ENCODE results near the gene LOXHD1.
A peak's percentile ranks its signal among the peaks of the same experiment; 100 is the strongest.

Gene LOXHD1

GRCh38 chr18:46475390-46475752, 181.6 kb downstream of the LOXHD1 start:
- DNase-seq: no peak

GRCh38 chr18:46474487-46475389, 182.3 kb downstream of the LOXHD1 start:
- no peak for DNase-seq

GRCh38 chr18:46471809-46472498, 185.1 kb downstream of the LOXHD1 start:
- DNase-seq: no peak

DNA sequence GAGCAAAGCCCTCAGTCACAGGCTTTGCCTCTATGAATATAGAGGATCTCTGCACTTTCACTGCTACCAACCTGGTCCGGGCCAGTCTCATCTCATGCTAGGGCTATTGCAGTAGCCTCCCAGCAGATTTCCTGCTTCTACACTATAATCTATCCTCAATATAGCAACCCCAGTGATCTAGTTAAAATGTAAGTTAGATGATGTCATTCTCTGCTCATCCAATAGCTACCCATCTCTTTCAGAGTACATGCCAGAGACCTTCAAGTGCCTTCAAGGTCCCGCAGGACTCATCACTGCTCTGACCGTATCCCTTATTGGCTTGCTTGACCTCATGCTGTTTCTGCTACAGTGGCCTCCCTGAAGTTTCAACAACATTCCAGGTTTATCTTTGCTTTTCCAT, 186.3 kb downstream of the LOXHD1 start:
- DNase-seq: no peak

DNA sequence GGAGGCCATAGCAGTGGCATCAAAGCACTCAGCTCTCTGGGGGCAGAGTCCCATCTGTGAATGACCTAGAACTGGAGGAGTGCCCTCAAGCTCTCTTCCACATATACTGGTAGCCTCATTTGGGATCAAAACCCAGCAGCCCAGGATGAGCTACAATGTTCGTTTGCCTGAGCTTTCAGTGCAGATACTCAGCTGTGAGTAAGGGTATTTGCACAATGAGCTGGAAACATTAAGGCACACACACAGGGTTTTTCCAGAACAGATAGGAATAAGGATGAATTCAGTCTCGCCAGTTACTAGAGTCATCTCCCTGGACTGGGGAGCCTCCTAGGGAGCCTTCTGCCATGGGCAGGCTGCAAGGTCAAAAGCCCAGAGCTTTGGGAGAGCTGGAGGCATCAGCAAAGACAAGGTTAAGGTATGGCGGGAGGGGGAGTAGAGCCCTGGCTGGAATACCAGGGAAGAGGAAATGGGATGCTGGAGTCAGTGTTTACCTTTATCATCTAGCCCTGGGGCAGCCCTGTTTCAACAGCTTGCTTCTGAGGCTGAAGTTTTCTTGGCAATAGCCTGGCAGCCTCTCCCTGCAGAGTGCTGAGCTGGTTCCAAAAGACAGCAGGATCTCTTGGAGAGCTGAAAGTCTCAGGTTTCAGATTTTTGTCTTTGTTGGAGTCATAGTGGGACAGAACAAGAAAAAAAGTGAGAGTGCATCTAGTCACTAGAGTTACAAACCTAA, 187.7 kb downstream of the LOXHD1 start:
- peak; percentile 15 for DNase-seq

- DNase-seq: no peak
Measured at GRCh38 chr18:46468426-46469180, 188.4 kb downstream of the LOXHD1 start.

DNA sequence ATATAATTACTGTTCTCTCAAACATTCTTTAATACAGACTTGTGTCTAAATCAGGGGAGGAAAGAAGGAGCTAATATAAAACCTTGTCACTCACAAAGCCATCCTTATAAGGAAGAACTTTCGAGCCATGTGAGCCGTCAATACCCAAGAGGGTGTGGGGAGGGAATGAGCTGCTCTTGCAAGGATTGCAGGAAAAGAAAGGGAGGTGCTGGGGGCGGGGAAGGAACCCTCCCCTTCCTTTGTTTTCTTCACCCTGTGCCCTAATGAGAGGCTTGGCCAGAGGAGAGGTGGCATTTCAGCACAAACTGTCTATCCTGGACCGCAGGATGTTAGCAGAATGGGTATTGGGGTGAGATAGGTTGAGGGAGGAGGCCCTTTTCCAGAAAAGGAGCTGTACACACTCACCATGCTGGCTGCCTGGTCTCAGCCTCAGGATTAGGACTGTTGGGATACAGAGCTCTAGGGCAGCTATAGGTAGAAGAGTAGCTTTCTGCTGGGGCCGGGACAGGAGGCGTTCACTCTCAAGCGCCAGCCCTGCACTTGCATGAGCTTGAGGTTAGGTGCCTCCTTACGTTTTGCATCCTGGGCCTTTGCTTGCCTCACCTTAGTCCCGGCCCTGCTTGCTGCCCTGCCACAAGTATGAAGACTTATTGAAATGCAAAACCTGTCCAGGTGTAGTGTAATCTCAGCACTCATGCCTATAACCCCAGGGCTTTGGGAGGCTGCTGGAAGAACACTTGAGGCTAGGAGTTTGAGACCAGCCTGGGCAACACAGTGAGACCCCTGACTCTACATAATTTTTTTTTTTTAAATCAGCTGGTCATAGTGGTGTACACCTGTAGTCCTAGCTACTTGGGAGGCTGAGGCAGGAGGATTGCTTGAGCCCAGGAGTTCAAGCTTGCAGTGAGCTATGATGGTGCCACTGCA, 190.5 kb downstream of the LOXHD1 start:
- peak; percentile 46 for DNase-seq

DNA sequence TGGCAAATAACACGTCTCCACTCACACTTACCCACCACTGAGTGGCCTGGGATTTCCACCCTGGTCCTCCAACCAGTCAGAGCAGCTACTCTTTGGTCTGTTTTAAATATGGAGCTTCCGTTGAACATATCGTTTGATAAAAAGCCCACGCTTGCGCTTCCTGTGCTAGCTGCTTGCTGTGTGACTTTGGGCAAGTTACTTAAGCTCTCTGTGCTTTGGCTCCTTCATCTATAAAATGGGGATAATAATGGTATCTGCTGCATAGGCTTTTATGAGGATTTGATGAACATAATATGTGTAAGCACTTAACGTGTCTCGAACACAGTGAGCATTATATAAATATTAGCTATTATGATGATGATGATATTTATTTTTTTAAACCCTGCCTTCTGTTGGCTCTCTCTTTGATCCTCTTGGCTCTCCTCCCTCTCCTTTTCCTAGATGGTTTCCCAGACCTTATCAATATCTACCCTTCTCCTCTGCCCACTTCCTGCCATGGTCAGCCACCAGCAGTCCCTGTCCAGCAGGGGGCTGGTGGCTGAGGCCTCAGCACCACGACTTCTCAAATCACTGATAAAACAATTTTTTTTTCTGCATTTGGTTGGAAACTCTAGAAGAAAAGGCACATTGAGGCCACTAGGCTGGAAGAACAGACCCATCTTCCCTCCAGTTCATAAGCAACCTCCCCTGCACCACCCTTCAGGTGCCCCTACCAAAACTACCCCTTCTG, 191.9 kb downstream of the LOXHD1 start:
- peak; percentile 5 for DNase-seq

DNA sequence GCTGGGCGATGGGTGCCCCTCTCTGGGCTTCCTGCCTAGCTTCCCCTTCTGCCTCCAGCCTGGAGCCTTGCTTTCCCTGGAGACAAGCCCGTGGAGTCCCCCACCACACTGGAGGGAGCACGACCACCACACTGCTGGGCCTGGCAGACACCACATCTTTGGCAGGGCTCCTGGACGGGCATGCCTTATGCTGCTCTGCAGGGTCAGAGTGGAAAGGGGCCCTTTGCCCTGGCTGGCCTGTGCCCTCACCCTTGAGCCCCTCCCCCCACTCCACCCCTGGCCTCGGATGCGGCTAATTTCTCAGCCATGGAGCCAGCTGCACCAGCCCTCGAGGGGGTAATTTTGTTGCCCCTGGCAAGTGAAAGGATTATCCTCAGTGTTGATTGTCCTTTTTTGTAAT, 194.5 kb downstream of the LOXHD1 start:
- no peak for DNase-seq

DNA sequence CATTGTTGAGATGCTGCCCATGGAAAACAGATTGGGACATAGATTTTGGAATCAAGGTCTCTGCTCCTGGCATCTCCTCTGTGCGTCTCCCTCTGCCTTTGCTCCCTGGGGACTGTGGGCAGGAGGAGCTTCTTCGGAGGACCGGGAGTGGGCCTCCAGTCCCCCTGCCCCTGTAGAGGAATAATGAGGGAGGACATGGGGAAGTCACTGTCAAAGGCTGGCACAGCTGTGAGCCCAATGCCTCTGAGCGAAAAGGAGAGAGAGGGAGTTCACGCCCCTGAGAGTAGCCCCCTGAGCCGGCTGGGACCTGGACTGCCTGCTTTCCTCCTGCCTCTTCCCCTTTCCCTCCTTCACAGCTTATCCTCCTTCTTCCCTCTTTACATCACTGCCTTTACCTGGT, 195.0 kb downstream of the LOXHD1 start:
- DNase-seq: no peak

GRCh38 chr18:46460754-46461153, 196.3 kb downstream of the LOXHD1 start:
- no peak for DNase-seq

DNA sequence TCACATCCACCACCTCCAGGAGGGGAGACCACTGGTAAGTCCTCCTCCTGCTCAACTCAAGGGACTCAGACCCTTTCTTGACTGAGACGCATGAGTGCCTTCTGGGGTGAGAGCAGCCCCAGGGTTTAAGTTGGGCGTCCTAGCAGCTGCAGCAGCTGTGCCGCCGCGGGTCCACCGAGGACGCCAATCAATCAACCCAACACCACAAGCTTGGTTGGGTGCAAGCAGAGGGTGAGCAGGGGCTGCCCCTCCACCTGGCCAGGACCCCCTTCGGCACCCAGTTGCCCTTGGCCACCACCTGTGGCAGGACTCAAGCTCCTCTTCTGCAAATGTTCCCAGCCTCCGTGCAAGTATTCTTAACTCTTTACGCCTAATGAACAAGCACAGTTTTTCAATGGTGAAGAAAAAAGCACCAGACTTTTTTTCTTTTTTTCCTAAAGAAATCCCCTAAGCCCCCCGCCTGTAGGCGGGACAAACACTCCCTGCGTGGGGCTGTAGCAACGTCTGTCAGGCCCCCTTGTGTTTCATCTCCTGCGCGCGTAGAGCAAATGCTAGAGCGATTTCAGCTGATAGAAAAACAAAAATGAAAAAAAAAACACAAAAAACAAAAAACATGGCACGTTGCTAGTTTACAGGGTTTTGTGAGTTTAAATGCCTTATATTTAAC, 197.1 kb downstream of the LOXHD1 start:
- no peak for DNase-seq

DNA sequence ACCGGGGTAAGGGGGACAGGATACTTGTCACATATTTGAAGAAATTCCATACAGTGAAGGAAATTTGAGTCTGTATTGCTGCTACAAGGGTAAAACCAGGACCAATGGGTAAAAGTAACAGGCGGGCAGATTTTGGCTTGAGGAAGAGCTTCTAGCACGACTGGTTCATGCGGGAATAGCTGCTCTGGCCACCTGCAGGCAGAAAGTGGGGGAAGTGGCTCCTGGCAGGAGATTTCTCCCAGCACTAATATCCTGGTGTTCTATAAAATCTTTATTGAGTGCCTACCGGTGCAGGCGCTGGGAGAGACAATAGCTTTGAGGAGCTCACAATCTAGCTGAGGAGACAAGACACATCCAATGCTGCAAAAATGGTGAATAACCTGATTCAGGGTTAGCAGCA, 198.5 kb downstream of the LOXHD1 start:
- DNase-seq: no peak

DNA sequence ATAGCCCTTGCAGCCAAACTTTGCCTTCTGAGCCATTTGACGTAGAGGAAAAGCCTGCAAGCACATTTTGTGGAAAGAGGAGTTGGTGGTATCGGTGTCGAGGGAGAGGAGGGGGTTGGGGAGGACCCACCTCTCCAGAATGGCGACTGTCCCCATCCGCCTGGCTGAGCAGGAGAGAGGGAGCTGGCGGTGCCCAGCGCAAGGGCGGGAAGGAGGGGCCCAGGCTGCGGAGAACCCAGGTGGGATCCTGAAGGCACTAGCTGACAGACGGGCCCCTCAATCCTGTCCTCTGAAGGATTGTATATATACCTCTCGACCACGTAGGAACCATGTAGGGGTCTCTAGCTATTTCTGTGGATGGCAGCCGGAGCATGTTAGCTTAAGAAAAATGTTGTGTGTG, 200.3 kb downstream of the LOXHD1 start:
- DNase-seq: no peak

- peak; percentile 29 for DNase-seq
Measured at GRCh38 chr18:46452820-46453219, 204.2 kb downstream of the LOXHD1 start.

- DNase-seq: no peak
Measured at GRCh38 chr18:46449499-46449898, 207.5 kb downstream of the LOXHD1 start.

DNA sequence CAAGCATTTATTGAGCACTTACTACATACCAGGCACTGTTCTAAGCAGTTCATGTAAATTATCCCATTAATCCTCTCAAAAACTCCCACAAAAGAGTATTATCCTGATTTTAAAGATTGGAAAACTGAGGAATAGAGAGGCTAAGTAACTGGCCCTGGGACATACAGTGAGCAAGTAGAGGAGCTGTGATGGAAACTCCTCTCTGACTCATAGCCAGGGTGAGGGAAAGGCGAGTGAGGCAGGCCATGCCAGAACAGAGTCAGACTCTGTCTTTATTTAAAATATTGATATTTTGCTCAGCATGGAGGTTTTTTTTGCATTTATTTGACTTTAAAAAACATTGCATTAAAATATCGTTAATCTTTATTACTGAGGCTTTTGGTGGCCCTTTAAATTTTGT, 208.0 kb downstream of the LOXHD1 start:
- no peak for DNase-seq

- DNase-seq: no peak
Measured at GRCh38 chr18:46448347-46448746, 208.7 kb downstream of the LOXHD1 start.

- no peak for DNase-seq
Measured at GRCh38 chr18:46447792-46448191, 209.2 kb downstream of the LOXHD1 start.

DNA sequence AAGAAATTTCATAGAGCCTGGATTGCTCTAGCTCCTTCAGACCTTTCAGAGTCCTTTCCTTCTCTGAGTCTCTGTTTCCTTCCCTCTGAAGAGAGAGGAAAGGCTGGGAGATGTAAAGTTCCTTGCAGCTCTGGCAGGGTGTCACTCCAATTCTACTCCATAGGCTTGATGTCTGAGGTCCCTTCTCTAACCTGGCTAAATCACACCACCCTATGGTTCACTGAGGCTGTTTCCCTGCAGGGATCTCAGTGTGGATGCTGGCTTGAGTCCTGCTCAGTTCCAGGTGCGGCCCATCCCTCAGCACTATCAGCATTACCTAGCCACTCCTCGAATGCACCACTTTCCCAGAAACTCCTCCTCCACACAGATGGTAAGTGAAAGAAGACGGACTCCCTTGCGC, 209.7 kb downstream of the LOXHD1 start:
- DNase-seq: no peak

Data from fibroblast of skin of back (primary cell).